Measurements from ENCODE around the gene SLC24A5.

DNA sequence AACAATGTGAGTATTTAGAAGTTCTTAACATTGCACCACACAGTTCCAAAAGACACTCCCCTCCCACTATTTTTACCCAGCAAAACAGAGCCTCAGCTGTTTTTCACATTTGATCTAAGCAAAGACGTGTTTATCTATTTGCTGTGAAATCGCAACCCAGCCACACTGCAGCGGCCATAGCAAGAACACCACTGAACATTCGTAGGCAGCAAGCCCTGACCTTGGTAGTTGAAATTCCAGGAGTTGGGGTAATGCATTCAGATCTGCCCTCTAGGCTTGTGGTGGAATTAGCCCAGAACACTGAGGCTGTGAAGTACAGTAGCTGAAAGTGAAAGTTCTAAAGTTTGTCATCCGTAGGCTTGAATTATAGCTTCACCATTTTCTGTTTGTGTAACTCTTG is 17.1 kb upstream of the SLC24A5 start:
- TF ChIP-seq CTCF (IDR thresholded peaks at IDR 0.05): no peak
- TF ChIP-seq POLR2AphosphoS5 (IDR thresholded peaks at IDR 0.05; ENCODE audit: low read depth, low read length): no peak
- no peak for TF ChIP-seq TCF7L2 (IDR thresholded peaks at IDR 0.05; ENCODE audit: low read depth, low read length)
- TF ChIP-seq REST (IDR thresholded peaks at IDR 0.05; ENCODE audit: insufficient read depth in 1 of 2, low read depth in 2 of 2, low read length in 1 of 2): no peak

Measured in Panc1 (cell line).